SK-N-SH (cell line): ENCODE data around the gene MEIS1.

Experiments used
- CHD2 ChIP-seq: fragments of 150-350 bp; IDR thresholded peaks from 2 replicates; pipeline ENCODE4 v1.6.1; 2018; ENCODE audit warnings: low read length; ENCODE audit not compliant: partially characterized antibody
- EP300 ChIP-seq, 2 experiments: IDR thresholded peaks; 2 replicates each; pipeline versions ENCODE4 v1.4.0 to v1.6.1; 2012; ENCODE audit warnings: borderline replicate concordance in 1 of 2, low read depth in 1 of 2, low read length in 1 of 2
- FOXM1 ChIP-seq: IDR thresholded peaks from 2 replicates; pipeline ENCODE4 v1.4.0; 2012; ENCODE audit warnings: low read depth, mild to moderate bottlenecking
- TF ChIP-seq, protein P1 (sequence below): IDR thresholded peaks from 2 replicates; pipeline ENCODE4 v1.6.1; 2012; ENCODE audit warnings: mild to moderate bottlenecking, low read depth, low read length, moderate library complexity
- TF ChIP-seq, protein P2 (sequence below): IDR thresholded peaks from 2 replicates; pipeline ENCODE4 v1.4.0; 2012; ENCODE audit warnings: low read depth, borderline replicate concordance
- TF ChIP-seq, protein P3 (sequence below): fragments of 200-600 bp; sonication (generic); IDR thresholded peaks from 2 replicates; pipeline ENCODE4 v1.6.1; 2017; ENCODE audit warnings: antibody characterized with exemption, mild to moderate bottlenecking, moderate library complexity

DNA sequence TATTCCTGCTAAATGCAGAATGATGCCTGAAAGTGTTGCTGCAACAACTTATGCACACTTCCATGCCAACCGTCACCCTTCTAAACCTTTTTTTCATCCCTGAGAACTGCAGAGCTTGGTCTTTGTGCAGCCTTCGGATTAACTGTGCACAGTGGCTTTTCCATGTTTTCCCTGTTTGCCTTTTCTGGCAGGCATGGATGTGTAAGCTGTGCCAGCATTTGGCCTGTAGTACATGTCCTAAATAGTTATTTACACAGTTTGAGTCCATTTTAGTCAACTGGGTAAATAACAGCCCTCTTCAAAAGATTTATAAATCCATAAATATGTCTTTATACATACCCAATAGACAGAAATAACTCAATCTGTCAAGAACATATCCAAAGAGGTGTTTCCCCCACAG, 31.5 kb downstream of the MEIS1 start:
- no peak for TF ChIP-seq EP300 (IDR thresholded peaks at IDR 0.05; ENCODE audit: borderline replicate concordance in 1 of 2, low read depth in 1 of 2, low read length in 1 of 2)
- TF ChIP-seq, protein P1, sequence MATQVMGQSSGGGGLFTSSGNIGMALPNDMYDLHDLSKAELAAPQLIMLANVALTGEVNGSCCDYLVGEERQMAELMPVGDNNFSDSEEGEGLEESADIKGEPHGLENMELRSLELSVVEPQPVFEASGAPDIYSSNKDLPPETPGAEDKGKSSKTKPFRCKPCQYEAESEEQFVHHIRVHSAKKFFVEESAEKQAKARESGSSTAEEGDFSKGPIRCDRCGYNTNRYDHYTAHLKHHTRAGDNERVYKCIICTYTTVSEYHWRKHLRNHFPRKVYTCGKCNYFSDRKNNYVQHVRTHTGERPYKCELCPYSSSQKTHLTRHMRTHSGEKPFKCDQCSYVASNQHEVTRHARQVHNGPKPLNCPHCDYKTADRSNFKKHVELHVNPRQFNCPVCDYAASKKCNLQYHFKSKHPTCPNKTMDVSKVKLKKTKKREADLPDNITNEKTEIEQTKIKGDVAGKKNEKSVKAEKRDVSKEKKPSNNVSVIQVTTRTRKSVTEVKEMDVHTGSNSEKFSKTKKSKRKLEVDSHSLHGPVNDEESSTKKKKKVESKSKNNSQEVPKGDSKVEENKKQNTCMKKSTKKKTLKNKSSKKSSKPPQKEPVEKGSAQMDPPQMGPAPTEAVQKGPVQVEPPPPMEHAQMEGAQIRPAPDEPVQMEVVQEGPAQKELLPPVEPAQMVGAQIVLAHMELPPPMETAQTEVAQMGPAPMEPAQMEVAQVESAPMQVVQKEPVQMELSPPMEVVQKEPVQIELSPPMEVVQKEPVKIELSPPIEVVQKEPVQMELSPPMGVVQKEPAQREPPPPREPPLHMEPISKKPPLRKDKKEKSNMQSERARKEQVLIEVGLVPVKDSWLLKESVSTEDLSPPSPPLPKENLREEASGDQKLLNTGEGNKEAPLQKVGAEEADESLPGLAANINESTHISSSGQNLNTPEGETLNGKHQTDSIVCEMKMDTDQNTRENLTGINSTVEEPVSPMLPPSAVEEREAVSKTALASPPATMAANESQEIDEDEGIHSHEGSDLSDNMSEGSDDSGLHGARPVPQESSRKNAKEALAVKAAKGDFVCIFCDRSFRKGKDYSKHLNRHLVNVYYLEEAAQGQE, result no peak
- TF ChIP-seq, protein P2, sequence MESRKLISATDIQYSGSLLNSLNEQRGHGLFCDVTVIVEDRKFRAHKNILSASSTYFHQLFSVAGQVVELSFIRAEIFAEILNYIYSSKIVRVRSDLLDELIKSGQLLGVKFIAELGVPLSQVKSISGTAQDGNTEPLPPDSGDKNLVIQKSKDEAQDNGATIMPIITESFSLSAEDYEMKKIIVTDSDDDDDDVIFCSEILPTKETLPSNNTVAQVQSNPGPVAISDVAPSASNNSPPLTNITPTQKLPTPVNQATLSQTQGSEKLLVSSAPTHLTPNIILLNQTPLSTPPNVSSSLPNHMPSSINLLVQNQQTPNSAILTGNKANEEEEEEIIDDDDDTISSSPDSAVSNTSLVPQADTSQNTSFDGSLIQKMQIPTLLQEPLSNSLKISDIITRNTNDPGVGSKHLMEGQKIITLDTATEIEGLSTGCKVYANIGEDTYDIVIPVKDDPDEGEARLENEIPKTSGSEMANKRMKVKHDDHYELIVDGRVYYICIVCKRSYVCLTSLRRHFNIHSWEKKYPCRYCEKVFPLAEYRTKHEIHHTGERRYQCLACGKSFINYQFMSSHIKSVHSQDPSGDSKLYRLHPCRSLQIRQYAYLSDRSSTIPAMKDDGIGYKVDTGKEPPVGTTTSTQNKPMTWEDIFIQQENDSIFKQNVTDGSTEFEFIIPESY, result no peak
- TF ChIP-seq CHD2, result no peak
- TF ChIP-seq FOXM1, result no peak
- TF ChIP-seq, protein P3, sequence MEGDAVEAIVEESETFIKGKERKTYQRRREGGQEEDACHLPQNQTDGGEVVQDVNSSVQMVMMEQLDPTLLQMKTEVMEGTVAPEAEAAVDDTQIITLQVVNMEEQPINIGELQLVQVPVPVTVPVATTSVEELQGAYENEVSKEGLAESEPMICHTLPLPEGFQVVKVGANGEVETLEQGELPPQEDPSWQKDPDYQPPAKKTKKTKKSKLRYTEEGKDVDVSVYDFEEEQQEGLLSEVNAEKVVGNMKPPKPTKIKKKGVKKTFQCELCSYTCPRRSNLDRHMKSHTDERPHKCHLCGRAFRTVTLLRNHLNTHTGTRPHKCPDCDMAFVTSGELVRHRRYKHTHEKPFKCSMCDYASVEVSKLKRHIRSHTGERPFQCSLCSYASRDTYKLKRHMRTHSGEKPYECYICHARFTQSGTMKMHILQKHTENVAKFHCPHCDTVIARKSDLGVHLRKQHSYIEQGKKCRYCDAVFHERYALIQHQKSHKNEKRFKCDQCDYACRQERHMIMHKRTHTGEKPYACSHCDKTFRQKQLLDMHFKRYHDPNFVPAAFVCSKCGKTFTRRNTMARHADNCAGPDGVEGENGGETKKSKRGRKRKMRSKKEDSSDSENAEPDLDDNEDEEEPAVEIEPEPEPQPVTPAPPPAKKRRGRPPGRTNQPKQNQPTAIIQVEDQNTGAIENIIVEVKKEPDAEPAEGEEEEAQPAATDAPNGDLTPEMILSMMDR, result no peak
